ENCODE data around the gene TTPAL. TPM values are rescaled to one million over a fixed set of nuclear protein-coding genes. Genes with fewer than 3 reads are reported as not detected.
A peak's percentile ranks its signal among the peaks of the same experiment; 100 is the strongest.

The TTPAL gene
- total RNA-seq, 1 donor from 2014 or later: 22.3 TPM

DNA sequence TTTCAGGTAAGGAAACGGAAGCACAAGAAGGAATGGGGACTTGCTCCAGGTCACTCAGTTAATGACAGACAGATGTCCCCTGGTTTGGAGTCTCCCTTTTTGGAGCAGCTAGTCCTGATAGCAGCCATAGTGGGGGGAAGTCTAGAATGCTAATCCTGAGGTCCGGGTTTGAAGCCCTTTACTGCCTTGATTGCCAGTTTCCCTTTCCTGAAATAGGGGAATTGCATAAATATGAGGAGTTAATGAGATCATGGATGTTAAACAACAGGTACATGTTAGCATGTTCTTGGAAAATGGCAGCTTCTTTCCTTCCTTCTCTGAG lies 341 bp upstream of the TTPAL start:
- H3K27me3 Mint-ChIP-seq (ENCODE audit: low read depth): peaks cover 21% of the 10 kb centered on the region
- peaks cover 23% of the 10 kb centered on the region for H3K4me1 Mint-ChIP-seq

GRCh38 chr20:44477151-44477550 lies 1.5 kb downstream of the TTPAL start:
- no peak overlapping the region for H3K27ac Mint-ChIP-seq (ENCODE audit: unreplicated experiment)
- peak overlapping the region; percentile 63 for H3K4me3 Mint-ChIP-seq
- peaks cover 23% of the 10 kb centered on the region for H3K4me1 Mint-ChIP-seq
- H3K36me3 Mint-ChIP-seq (ENCODE audit: low read depth): no peaks in the 10 kb centered on the region
- H3K27me3 Mint-ChIP-seq (ENCODE audit: low read depth): peaks cover 10% of the 10 kb centered on the region
- H3K9me3 Mint-ChIP-seq: no peaks in the 10 kb centered on the region
- TF ChIP-seq CTCF (conservative IDR thresholded peaks at IDR 0.05): no peak
- DNase-seq (ENCODE audit: low read depth, low spot score): no peak

More for the DNA sequence above, 341 bp upstream of the TTPAL start:
- no peak for TF ChIP-seq CTCF (conservative IDR thresholded peaks at IDR 0.05)
- DNase-seq (ENCODE audit: low read depth, low spot score): no peak
- H3K27ac Mint-ChIP-seq (ENCODE audit: unreplicated experiment): peak overlapping the region; percentile 92
- H3K36me3 Mint-ChIP-seq (ENCODE audit: low read depth): no peaks in the 10 kb centered on the region
- H3K9me3 Mint-ChIP-seq: no peaks in the 10 kb centered on the region
- peak overlapping the region; percentile 93 for H3K4me3 Mint-ChIP-seq

- Mint-ChIP-seq H3K27me3 (ENCODE audit: low read depth) (peaks cover 3% of the 10 kb centered on the region), H3K4me3 (peak overlapping the region; percentile 20), H3K9me3 (no peaks in the 10 kb centered on the region), H3K36me3 (ENCODE audit: low read depth) (no peaks in the 10 kb centered on the region), H3K27ac (ENCODE audit: unreplicated experiment) (no peak overlapping the region), H3K4me1 (peaks cover 23% of the 10 kb centered on the region)
- no peak for TF ChIP-seq CTCF (conservative IDR thresholded peaks at IDR 0.05)
- DNase-seq (ENCODE audit: low read depth, low spot score): no peak
Measured at GRCh38 chr20:44478206-44478605, 2.5 kb downstream of the TTPAL start.

GRCh38 chr20:44479643-44480042 lies 4.0 kb downstream of the TTPAL start:
- H3K27me3 Mint-ChIP-seq (ENCODE audit: low read depth): no peaks in the 10 kb centered on the region
- no peak for DNase-seq (ENCODE audit: low read depth, low spot score)
- no peaks in the 10 kb centered on the region for H3K9me3 Mint-ChIP-seq
- TF ChIP-seq CTCF (conservative IDR thresholded peaks at IDR 0.05): no peak
- H3K4me3 Mint-ChIP-seq: no peak overlapping the region
- H3K4me1 Mint-ChIP-seq: peaks cover 23% of the 10 kb centered on the region
- H3K27ac Mint-ChIP-seq (ENCODE audit: unreplicated experiment): no peak overlapping the region
- no peaks in the 10 kb centered on the region for H3K36me3 Mint-ChIP-seq (ENCODE audit: low read depth)

GRCh38 chr20:44480097-44480496 lies 4.4 kb downstream of the TTPAL start:
- H3K27ac Mint-ChIP-seq (ENCODE audit: unreplicated experiment): no peak overlapping the region
- peaks cover 21% of the 10 kb centered on the region for H3K4me1 Mint-ChIP-seq
- TF ChIP-seq CTCF (conservative IDR thresholded peaks at IDR 0.05): no peak
- no peaks in the 10 kb centered on the region for H3K36me3 Mint-ChIP-seq (ENCODE audit: low read depth)
- H3K27me3 Mint-ChIP-seq (ENCODE audit: low read depth): no peaks in the 10 kb centered on the region
- no peak overlapping the region for H3K4me3 Mint-ChIP-seq
- no peak for DNase-seq (ENCODE audit: low read depth, low spot score)
- no peaks in the 10 kb centered on the region for H3K9me3 Mint-ChIP-seq
